HEK293T (cell line): ENCODE results near the gene ZSCAN4.

Source experiments
- CTCF ChIA-PET: fragments of 350-600 bp; formaldehyde crosslinking; extraction: SDS; loops from one replicate; lab custom pipeline; 2021; ENCODE audit warnings: antibody characterized with exemption, inconsistent platforms; lab: Yijun Ruan, JAX
- POLR2A ChIA-PET: fragments of 350-600 bp; formaldehyde crosslinking; extraction: SDS; loops from one replicate; lab custom pipeline; 2020; ENCODE audit warnings: antibody characterized with exemption, inconsistent platforms; lab: Yijun Ruan, JAX
- DNase-seq: peaks from one replicate; pipeline ENCODE4 v3.0.0; 2012; ENCODE audit warnings: mixed read lengths; ENCODE audit errors: extremely low spot score
- ARNT ChIP-seq: fragments of 450-650 bp; IDR thresholded peaks from 2 replicates; pipeline ENCODE4 v1.6.1; 2017; ENCODE audit warnings: mild to moderate bottlenecking
- BHLHE40 ChIP-seq: fragments of 450-650 bp; IDR thresholded peaks from 2 replicates; pipeline ENCODE4 v1.6.1; 2016; ENCODE audit warnings: mild to moderate bottlenecking, moderate library complexity, borderline replicate concordance
- CTBP1 ChIP-seq: fragments of 450-650 bp; IDR thresholded peaks from 2 replicates; pipeline ENCODE4 v1.6.1; 2016; ENCODE audit warnings: borderline replicate concordance
- ELF4 ChIP-seq: fragments of 450-650 bp; IDR thresholded peaks from 2 replicates; pipeline ENCODE4 v1.6.1; 2017; ENCODE audit warnings: antibody characterized with exemption
- FOXA1 ChIP-seq: fragments of 450-650 bp; IDR thresholded peaks from 2 replicates; pipeline ENCODE4 v1.6.1; 2016; ENCODE audit warnings: mild to moderate bottlenecking
- FOXK2 ChIP-seq: fragments of 450-650 bp; IDR thresholded peaks from 2 replicates; pipeline ENCODE4 v1.6.1; 2016; ENCODE audit warnings: mild to moderate bottlenecking
- FOXM1 ChIP-seq: fragments of 450-650 bp; IDR thresholded peaks from 2 replicates; pipeline ENCODE4 v1.6.1; 2017; ENCODE audit warnings: mild to moderate bottlenecking, borderline replicate concordance
- HDGF ChIP-seq: fragments of 450-650 bp; IDR thresholded peaks from 2 replicates; pipeline ENCODE4 v1.6.1; 2017; ENCODE audit warnings: antibody characterized with exemption, borderline replicate concordance
- L3MBTL2 ChIP-seq: fragments of 450-650 bp; conservative IDR thresholded peaks from 2 replicates; pipeline ENCODE4 v1.6.1; 2016; ENCODE audit warnings: mild to moderate bottlenecking
- LEF1 ChIP-seq: fragments of 450-650 bp; IDR thresholded peaks from 2 replicates; pipeline ENCODE4 v1.6.1; 2017; ENCODE audit warnings: mild to moderate bottlenecking, borderline replicate concordance
- NFRKB ChIP-seq: fragments of 450-650 bp; IDR thresholded peaks from 2 replicates; pipeline ENCODE4 v1.6.1; 2016; ENCODE audit warnings: mild to moderate bottlenecking, moderate library complexity
- SP1 ChIP-seq: fragments of 450-650 bp; IDR thresholded peaks from 2 replicates; pipeline ENCODE4 v1.6.1; 2017
- SUZ12 ChIP-seq: fragments of 450-650 bp; IDR thresholded peaks from 2 replicates; pipeline ENCODE4 v1.6.1; 2016; ENCODE audit warnings: mild to moderate bottlenecking
- TARDBP ChIP-seq: fragments of 450-650 bp; IDR thresholded peaks from 2 replicates; pipeline ENCODE4 v1.6.1; 2016
- ZNF384 ChIP-seq: fragments of 450-650 bp; IDR thresholded peaks from 2 replicates; pipeline ENCODE4 v1.6.1; 2016
- TF ChIP-seq, protein P1 (sequence below): fragments of 450-650 bp; IDR thresholded peaks from 2 replicates; pipeline ENCODE4 v1.6.1; 2016

The ZSCAN4 gene

DNA sequence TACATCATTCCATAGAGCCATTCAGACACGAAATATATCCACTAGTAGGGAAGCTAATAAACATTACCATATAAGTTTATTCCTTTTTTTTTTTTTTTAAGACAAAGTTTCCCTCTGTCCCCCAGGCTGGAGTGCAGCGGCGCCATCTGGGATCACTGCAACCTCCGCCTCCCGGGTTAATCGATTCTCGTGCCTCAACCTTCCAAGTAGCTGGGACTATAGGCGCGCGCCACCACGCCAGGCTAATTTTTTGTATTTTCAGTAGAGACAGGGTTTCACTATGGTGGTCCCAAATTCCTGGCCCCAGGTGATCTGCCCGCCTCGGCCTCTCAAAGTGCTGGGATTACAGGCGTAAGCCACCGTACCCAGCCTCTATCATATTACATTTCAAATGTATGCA, 40.9 kb downstream of the ZSCAN4 start:
- no peak for DNase-seq
- ChIA-PET POLR2A (no interaction called here), CTCF (no interaction called here)
- no peak for TF ChIP-seq CTBP1

DNA sequence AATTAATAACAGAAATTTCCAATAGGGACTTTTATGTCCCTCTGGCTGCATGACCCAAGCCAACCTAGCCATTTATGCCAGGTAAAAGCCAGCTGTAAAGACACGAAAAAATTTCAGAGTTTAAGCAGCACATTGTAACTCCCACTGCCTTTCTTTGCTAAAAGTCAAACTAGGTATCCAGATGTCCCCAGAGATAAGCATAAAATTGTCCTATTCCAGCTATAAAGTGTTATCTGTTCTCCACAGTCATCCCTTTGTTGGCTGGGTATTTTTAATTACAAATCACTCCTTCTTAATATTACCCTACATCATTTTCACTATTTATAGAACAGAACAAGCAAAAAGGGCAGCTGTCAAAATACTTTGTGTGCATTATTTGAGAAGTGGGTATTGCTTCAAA, 43.5 kb downstream of the ZSCAN4 start:
- TF ChIP-seq ELF4 (no peak), L3MBTL2 (no peak), ZNF384 (no peak), HDGF (no peak), ARNT (no peak), LEF1 (no peak), CTBP1 (no peak), NFRKB (no peak), FOXA1 (no peak), FOXM1 (no peak), SP1 (no peak), TARDBP (no peak), BHLHE40 (no peak), SUZ12 (no peak), FOXK2 (no peak)
- TF ChIP-seq, protein P1, sequence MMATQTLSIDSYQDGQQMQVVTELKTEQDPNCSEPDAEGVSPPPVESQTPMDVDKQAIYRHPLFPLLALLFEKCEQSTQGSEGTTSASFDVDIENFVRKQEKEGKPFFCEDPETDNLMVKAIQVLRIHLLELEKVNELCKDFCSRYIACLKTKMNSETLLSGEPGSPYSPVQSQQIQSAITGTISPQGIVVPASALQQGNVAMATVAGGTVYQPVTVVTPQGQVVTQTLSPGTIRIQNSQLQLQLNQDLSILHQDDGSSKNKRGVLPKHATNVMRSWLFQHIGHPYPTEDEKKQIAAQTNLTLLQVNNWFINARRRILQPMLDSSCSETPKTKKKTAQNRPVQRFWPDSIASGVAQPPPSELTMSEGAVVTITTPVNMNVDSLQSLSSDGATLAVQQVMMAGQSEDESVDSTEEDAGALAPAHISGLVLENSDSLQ = no peak
- ChIA-PET CTCF (no interaction called here), POLR2A (no interaction called here)
- no peak for DNase-seq

DNA sequence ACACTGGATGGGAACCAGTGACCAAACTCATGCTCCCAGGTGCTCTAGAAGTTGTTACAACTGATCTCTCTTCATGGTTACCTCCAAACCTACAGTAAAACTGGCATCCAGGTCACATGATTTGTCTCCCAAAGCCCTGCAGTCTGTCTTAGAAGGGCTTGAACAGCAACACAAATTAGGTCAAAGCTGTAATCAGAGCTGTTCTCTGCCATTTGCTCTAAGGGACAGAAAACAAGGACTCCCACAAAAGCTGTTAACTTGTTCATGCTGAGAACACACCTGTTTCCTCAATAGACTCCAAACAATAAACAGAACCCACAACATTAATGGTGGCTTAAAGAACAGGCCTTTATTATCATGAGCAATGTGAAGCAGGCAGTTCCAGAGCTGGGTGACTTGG, 50.7 kb downstream of the ZSCAN4 start:
- no peak for DNase-seq
- CTCF ChIA-PET = no interaction called here
- POLR2A ChIA-PET = no interaction called here
- no peak for TF ChIP-seq CTBP1
- no peak for TF ChIP-seq FOXK2
- TF ChIP-seq ZNF384 = no peak
- no peak for TF ChIP-seq HDGF
- TF ChIP-seq SUZ12 = no peak
- TF ChIP-seq L3MBTL2 = no peak
- TF ChIP-seq NFRKB = no peak
- no peak for TF ChIP-seq FOXM1
- no peak for TF ChIP-seq LEF1
- TF ChIP-seq, protein P1 = no peak
- TF ChIP-seq FOXA1 = no peak
- no peak for TF ChIP-seq SP1

DNA sequence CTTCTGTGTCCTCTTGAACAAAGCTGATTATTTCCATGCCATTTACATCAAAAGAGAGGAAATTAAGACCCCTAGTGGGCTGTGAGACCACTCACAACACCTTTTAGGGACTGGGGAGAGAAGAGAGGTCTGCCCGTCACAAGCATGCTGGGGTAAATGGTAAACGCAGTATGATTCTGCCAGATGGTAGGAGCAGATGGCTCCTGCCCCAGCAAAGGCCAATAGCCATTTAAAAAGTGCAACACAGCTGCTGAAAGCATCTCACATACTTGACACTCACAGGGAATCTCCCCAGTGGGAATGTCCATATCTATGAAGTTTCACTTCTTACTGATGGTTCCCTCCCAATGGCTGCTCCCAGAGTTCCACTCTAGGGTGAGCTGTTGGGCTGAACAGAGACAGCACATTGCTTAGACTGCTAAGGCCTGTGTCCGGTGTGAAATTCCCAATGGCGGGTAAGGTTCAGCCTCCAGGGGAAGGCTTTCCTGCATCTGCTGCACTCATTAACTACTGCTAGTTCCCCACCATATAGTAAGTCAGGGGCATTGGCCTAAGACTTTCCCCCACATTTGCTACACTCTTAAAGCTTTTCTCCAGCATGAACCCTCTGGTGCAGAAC, 51.3 kb downstream of the ZSCAN4 start:
- no peak for DNase-seq
- POLR2A ChIA-PET = no interaction called here
- TF ChIP-seq LEF1 (no peak), ZNF384 (no peak), NFRKB (no peak), SP1 (no peak), TARDBP (no peak), BHLHE40 (no peak), FOXK2 (no peak), HDGF (no peak), L3MBTL2 (no peak), FOXA1 (no peak)
- TF ChIP-seq, protein P1 = no peak
- CTCF ChIA-PET = no interaction called here

DNA sequence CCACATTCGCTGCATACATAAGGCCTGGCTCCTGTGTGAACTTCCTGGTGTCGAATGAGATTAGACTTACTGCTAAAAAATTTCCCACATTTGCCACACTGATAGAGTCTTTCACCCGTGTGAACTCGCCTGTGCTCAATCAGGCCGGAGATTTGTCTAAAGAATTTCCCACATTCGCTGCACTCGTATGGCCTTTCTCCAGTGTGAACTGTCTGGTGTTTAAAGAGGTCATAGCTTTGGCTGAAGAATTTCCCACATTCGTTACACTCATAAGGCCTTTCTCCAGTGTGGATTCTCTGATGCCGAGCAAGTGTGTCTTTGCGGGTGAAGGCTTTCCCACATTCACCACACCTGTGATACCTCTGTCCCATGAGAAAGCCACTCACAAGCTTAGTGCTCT, 52.1 kb downstream of the ZSCAN4 start:
- POLR2A ChIA-PET = no interaction called here
- DNase-seq = no peak
- TF ChIP-seq, protein P1 = no peak
- TF ChIP-seq HDGF = no peak
- TF ChIP-seq BHLHE40 = no peak
- no peak for TF ChIP-seq L3MBTL2
- TF ChIP-seq LEF1 = no peak
- no peak for TF ChIP-seq ELF4
- no peak for TF ChIP-seq SP1
- CTCF ChIA-PET = no interaction called here
